GM23338 (cell line): ENCODE measurements around the gene VSTM2B.

ENCODE experiments used
- CREB1 ChIP-seq: fragments of 250-450 bp; sonication (Bioruptor Pico); IDR thresholded peaks from 2 replicates; pipeline ENCODE4 v1.5.0; 2020; ENCODE audit warnings: low read depth, mild to moderate bottlenecking, moderate library complexity
- EZH2 ChIP-seq: fragments of 200-600 bp; sonication (generic); IDR thresholded peaks from one replicate; pipeline ENCODE4 v1.8.0; 2017; ENCODE audit warnings: antibody characterized with exemption, mild to moderate bottlenecking, low read depth; ENCODE audit not compliant: unreplicated experiment
- EZH2phosphoT487 ChIP-seq: fragments of 200-600 bp; sonication (generic); IDR thresholded peaks from one replicate; pipeline ENCODE4 v1.8.1; 2018; ENCODE audit warnings: antibody characterized with exemption; ENCODE audit not compliant: unreplicated experiment
- JUNB ChIP-seq: IDR thresholded peaks from one replicate; pipeline ENCODE4 v1.6.1; 2016; ENCODE audit warnings: antibody characterized with exemption; ENCODE audit not compliant: unreplicated experiment
- NANOG ChIP-seq: IDR thresholded peaks from 2 replicates; pipeline ENCODE4 v1.6.1; 2016; ENCODE audit warnings: antibody characterized with exemption, borderline replicate concordance
- POLR2AphosphoS5 ChIP-seq: IDR thresholded peaks from 2 replicates; pipeline ENCODE4 v1.6.1; 2016; ENCODE audit warnings: antibody characterized with exemption, low read depth
- STAT1 ChIP-seq: IDR thresholded peaks from one replicate; pipeline ENCODE4 v1.6.1; 2016; ENCODE audit warnings: antibody characterized with exemption; ENCODE audit not compliant: unreplicated experiment
- ZNF331 ChIP-seq: fragments of 250-450 bp; sonication (Bioruptor Pico); IDR thresholded peaks from 2 replicates; pipeline ENCODE4 v1.5.0; 2020; ENCODE audit warnings: low read depth, mild to moderate bottlenecking, moderate library complexity
- TF ChIP-seq, protein P1 (sequence below), 2 experiments: fragments of 200-600 bp in 1 of 2; sonication (generic) in 1 of 2; conservative IDR thresholded peaks; 2 replicates each; pipeline versions ENCODE4 v1.5.1 to v1.6.1; 2016 to 2017; ENCODE audit warnings: antibody characterized with exemption in 2 of 2, low read depth in 2 of 2, mild to moderate bottlenecking in 2 of 2, moderate library complexity in 1 of 2
- TF ChIP-seq, protein P2 (sequence below): IDR thresholded peaks from one replicate; pipeline ENCODE4 v1.6.1; 2018; ENCODE audit warnings: antibody characterized with exemption; ENCODE audit not compliant: unreplicated experiment
- TF ChIP-seq, protein P3 (sequence below): IDR thresholded peaks from 2 replicates; pipeline ENCODE4 v1.6.1; 2016; ENCODE audit warnings: antibody characterized with exemption
- TF ChIP-seq, protein P4 (sequence below): fragments of 250-450 bp; sonication (Bioruptor Pico); IDR thresholded peaks from 2 replicates; pipeline ENCODE4 v1.5.0; 2020; ENCODE audit warnings: mild to moderate bottlenecking, moderate library complexity

DNA sequence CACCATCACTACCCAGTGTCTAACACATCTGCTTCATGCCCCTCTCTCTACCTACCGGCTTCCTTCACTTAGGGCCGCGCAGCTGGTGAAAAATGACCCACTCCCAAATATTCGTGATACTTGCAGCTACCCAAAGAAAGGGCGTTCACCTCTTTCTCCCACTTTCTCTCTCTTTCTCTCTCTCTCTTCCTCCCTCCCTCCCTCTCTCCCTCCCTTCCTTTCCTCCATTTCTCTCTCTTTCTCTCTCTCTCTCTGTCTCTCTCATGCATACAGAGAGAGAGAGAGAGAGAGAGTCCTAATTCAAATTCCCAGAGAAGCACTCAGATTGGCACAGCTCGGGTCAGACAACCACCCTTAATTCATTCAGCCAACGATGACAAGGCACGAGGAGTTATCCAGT is 52.6 kb downstream of the VSTM2B start:
- TF ChIP-seq, protein P1, sequence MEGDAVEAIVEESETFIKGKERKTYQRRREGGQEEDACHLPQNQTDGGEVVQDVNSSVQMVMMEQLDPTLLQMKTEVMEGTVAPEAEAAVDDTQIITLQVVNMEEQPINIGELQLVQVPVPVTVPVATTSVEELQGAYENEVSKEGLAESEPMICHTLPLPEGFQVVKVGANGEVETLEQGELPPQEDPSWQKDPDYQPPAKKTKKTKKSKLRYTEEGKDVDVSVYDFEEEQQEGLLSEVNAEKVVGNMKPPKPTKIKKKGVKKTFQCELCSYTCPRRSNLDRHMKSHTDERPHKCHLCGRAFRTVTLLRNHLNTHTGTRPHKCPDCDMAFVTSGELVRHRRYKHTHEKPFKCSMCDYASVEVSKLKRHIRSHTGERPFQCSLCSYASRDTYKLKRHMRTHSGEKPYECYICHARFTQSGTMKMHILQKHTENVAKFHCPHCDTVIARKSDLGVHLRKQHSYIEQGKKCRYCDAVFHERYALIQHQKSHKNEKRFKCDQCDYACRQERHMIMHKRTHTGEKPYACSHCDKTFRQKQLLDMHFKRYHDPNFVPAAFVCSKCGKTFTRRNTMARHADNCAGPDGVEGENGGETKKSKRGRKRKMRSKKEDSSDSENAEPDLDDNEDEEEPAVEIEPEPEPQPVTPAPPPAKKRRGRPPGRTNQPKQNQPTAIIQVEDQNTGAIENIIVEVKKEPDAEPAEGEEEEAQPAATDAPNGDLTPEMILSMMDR (conservative IDR thresholded peaks at IDR 0.05; ENCODE audit: low read depth in 2 of 2): no peak
- TF ChIP-seq, protein P2, sequence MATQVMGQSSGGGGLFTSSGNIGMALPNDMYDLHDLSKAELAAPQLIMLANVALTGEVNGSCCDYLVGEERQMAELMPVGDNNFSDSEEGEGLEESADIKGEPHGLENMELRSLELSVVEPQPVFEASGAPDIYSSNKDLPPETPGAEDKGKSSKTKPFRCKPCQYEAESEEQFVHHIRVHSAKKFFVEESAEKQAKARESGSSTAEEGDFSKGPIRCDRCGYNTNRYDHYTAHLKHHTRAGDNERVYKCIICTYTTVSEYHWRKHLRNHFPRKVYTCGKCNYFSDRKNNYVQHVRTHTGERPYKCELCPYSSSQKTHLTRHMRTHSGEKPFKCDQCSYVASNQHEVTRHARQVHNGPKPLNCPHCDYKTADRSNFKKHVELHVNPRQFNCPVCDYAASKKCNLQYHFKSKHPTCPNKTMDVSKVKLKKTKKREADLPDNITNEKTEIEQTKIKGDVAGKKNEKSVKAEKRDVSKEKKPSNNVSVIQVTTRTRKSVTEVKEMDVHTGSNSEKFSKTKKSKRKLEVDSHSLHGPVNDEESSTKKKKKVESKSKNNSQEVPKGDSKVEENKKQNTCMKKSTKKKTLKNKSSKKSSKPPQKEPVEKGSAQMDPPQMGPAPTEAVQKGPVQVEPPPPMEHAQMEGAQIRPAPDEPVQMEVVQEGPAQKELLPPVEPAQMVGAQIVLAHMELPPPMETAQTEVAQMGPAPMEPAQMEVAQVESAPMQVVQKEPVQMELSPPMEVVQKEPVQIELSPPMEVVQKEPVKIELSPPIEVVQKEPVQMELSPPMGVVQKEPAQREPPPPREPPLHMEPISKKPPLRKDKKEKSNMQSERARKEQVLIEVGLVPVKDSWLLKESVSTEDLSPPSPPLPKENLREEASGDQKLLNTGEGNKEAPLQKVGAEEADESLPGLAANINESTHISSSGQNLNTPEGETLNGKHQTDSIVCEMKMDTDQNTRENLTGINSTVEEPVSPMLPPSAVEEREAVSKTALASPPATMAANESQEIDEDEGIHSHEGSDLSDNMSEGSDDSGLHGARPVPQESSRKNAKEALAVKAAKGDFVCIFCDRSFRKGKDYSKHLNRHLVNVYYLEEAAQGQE: no peak
- TF ChIP-seq NANOG (no peak), EZH2phosphoT487 (no peak), EZH2 (no peak), POLR2AphosphoS5 (no peak), CREB1 (CRISPR knock-in tag) (no peak), ZNF331 (CRISPR knock-in tag) (no peak), STAT1 (no peak), JUNB (no peak)
- TF ChIP-seq, protein P3, sequence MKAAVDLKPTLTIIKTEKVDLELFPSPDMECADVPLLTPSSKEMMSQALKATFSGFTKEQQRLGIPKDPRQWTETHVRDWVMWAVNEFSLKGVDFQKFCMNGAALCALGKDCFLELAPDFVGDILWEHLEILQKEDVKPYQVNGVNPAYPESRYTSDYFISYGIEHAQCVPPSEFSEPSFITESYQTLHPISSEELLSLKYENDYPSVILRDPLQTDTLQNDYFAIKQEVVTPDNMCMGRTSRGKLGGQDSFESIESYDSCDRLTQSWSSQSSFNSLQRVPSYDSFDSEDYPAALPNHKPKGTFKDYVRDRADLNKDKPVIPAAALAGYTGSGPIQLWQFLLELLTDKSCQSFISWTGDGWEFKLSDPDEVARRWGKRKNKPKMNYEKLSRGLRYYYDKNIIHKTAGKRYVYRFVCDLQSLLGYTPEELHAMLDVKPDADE: no peak
- TF ChIP-seq, protein P4, sequence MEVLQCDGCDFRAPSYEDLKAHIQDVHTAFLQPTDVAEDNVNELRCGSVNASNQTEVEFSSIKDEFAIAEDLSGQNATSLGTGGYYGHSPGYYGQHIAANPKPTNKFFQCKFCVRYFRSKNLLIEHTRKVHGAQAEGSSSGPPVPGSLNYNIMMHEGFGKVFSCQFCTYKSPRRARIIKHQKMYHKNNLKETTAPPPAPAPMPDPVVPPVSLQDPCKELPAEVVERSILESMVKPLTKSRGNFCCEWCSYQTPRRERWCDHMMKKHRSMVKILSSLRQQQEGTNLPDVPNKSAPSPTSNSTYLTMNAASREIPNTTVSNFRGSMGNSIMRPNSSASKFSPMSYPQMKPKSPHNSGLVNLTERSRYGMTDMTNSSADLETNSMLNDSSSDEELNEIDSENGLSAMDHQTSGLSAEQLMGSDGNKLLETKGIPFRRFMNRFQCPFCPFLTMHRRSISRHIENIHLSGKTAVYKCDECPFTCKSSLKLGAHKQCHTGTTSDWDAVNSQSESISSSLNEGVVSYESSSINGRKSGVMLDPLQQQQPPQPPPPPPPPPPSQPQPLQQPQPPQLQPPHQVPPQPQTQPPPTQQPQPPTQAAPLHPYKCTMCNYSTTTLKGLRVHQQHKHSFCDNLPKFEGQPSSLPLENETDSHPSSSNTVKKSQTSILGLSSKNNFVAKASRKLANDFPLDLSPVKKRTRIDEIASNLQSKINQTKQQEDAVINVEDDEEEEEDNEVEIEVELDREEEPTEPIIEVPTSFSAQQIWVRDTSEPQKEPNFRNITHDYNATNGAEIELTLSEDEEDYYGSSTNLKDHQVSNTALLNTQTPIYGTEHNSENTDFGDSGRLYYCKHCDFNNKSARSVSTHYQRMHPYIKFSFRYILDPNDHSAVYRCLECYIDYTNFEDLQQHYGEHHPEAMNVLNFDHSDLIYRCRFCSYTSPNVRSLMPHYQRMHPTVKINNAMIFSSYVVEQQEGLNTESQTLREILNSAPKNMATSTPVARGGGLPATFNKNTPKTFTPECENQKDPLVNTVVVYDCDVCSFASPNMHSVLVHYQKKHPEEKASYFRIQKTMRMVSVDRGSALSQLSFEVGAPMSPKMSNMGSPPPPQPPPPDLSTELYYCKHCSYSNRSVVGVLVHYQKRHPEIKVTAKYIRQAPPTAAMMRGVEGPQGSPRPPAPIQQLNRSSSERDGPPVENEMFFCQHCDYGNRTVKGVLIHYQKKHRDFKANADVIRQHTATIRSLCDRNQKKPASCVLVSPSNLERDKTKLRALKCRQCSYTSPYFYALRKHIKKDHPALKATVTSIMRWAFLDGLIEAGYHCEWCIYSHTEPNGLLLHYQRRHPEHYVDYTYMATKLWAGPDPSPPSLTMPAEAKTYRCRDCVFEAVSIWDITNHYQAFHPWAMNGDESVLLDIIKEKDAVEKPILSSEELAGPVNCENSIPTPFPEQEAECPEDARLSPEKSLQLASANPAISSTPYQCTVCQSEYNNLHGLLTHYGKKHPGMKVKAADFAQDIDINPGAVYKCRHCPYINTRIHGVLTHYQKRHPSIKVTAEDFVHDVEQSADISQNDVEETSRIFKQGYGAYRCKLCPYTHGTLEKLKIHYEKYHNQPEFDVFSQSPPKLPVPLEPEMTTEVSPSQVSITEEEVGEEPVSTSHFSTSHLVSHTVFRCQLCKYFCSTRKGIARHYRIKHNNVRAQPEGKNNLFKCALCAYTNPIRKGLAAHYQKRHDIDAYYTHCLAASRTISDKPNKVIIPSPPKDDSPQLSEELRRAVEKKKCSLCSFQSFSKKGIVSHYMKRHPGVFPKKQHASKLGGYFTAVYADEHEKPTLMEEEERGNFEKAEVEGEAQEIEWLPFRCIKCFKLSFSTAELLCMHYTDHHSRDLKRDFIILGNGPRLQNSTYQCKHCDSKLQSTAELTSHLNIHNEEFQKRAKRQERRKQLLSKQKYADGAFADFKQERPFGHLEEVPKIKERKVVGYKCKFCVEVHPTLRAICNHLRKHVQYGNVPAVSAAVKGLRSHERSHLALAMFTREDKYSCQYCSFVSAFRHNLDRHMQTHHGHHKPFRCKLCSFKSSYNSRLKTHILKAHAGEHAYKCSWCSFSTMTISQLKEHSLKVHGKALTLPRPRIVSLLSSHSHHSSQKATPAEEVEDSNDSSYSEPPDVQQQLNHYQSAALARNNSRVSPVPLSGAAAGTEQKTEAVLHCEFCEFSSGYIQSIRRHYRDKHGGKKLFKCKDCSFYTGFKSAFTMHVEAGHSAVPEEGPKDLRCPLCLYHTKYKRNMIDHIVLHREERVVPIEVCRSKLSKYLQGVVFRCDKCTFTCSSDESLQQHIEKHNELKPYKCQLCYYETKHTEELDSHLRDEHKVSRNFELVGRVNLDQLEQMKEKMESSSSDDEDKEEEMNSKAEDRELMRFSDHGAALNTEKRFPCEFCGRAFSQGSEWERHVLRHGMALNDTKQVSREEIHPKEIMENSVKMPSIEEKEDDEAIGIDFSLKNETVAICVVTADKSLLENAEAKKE: no peak
